ENCODE data around the gene ITIH5. TPM values are rescaled to one million over a fixed set of nuclear protein-coding genes. Genes with fewer than 3 reads are reported as not detected.

ITIH5 gene
- total and polyA plus RNA-seq, 2 of the 13 experiments (the other 11 are each of a cell fraction or from before 2014, with no cell fraction given): 4.7 to 8.9 TPM

GRCh38 chr10:7700577-7701125 lies 33.9 kb upstream of the ITIH5 start (continued):
- no peak for TF ChIP-seq ARHGAP35 (CRISPR knock-in tag; IDR thresholded peaks at IDR 0.05; ENCODE audit: borderline replicate concordance)
- no peak for TF ChIP-seq ZNF790 (CRISPR knock-in tag; IDR thresholded peaks at IDR 0.05; ENCODE audit: borderline replicate concordance)
- TF ChIP-seq ATAD3A (CRISPR knock-in tag; IDR thresholded peaks at IDR 0.05): no peak
- TF ChIP-seq ZNF879 (CRISPR knock-in tag; IDR thresholded peaks at IDR 0.05): no peak
- TF ChIP-seq RBM22 (optimal IDR thresholded peaks at IDR 0.05; ENCODE audit: low read length): no peak
- peak; percentile 97 for TF ChIP-seq HOMEZ (CRISPR knock-in tag; IDR thresholded peaks at IDR 0.05; ENCODE audit: low read depth)
- TF ChIP-seq ZSCAN9 (CRISPR knock-in tag; IDR thresholded peaks at IDR 0.05; ENCODE audit: borderline replicate concordance): peak; percentile 57; the same call in 1 of the 2 replicates
- peak; percentile 49; the same call in 1 of the 2 replicates for TF ChIP-seq ZNF281 (CRISPR knock-in tag; IDR thresholded peaks at IDR 0.05; ENCODE audit: borderline replicate concordance)
- TF ChIP-seq ZNF180 (CRISPR knock-in tag; IDR thresholded peaks at IDR 0.05; ENCODE audit: borderline replicate concordance, low read depth): no peak
- TF ChIP-seq HOXA3 (CRISPR knock-in tag; IDR thresholded peaks at IDR 0.05): peak; percentile 88
- peak; percentile 95 for TF ChIP-seq CREM (IDR thresholded peaks at IDR 0.05)
- TF ChIP-seq CREM (CRISPR knock-in tag; IDR thresholded peaks at IDR 0.05): no peak
- TF ChIP-seq CBX5 (CRISPR knock-in tag; IDR thresholded peaks at IDR 0.05; ENCODE audit: borderline replicate concordance): 0 out of 2 replicates have a peak, but pooled peaks have one; percentile 32
- TF ChIP-seq NONO (IDR thresholded peaks at IDR 0.05): no peak
- TF ChIP-seq NONO (CRISPR knock-in tag; conservative IDR thresholded peaks at IDR 0.05): peak; percentile 26; the same call in 1 of the 2 replicates
- no peak for TF ChIP-seq PAWR (CRISPR knock-in tag; IDR thresholded peaks at IDR 0.05; ENCODE audit: borderline replicate concordance)
- TF ChIP-seq ZIK1 (CRISPR knock-in tag; IDR thresholded peaks at IDR 0.05; ENCODE audit: borderline replicate concordance, low read depth): no peak
- peak; percentile 93 for TF ChIP-seq RERE (CRISPR knock-in tag; IDR thresholded peaks at IDR 0.05; ENCODE audit: low read depth)
- TF ChIP-seq NRL (CRISPR knock-in tag; IDR thresholded peaks at IDR 0.05; ENCODE audit: borderline replicate concordance): no peak
